Psoas muscle (tissue), 8 donors: ENCODE measurements around the gene ELOA. TPM values are rescaled to one million over a fixed set of nuclear protein-coding genes. Genes with fewer than 3 reads are reported as not detected.

ENCODE experiments used
- ATAC-seq, 4 donors: fragments of 200-7000 bp; cut with Tn5 transposase; one replicate each; pipeline ENCODE4 v1.9.1; 2020; ENCODE audit warnings: moderate library complexity in 3 of 4, mild to moderate bottlenecking in 2 of 4
- DNase-seq, 2 donors: peaks; one replicate each; pipeline ENCODE4 v3.0.0-alpha.2; 2020
- H3K27ac ChIP-seq: fragments of 200-600 bp; one replicate; pipeline ENCODE4 v1.8.0; 2022
- H3K27me3 ChIP-seq, 3 donors: fragments of 200-600 bp in 1 of 3; one replicate each; pipeline versions ENCODE4 v1.6.1 to v1.8.0; 2013 to 2022; ENCODE audit warnings: low read length in 2 of 3, mild to moderate bottlenecking in 2 of 3, moderate library complexity in 1 of 3; ENCODE audit not compliant: insufficient read depth in 3 of 3
- H3K36me3 ChIP-seq, 2 donors: fragments of 200-600 bp in 1 of 2; one replicate each; pipeline versions ENCODE4 v1.6.1 to v1.8.0; 2013 to 2022; ENCODE audit warnings: low read depth in 1 of 2, mild to moderate bottlenecking in 1 of 2, moderate library complexity in 1 of 2; ENCODE audit not compliant: insufficient read depth in 1 of 2
- H3K4me1 ChIP-seq: fragments of 200-600 bp; one replicate; pipeline ENCODE4 v1.8.0; 2022
- H3K4me3 ChIP-seq: fragments of 200-600 bp; one replicate; pipeline ENCODE4 v1.8.0; 2022; ENCODE audit warnings: mild to moderate bottlenecking
- H3K9me3 ChIP-seq: fragments of 200-600 bp; one replicate; pipeline ENCODE4 v1.8.0; 2022
- WGBS, 3 donors: extraction: QIAGEN DNeasy Blood & Tissue Kit; methylation state at CpG; one replicate each; pipeline versions ENCODE4 v1.1.6 to v1.1.7; 2013; 5-methylcytosine and 5-hydroxymethylcytosine counted together
- intact Hi-C, 2 donors: fragments of 100-400 bp; cut with DNase I; formaldehyde crosslinking; loops; one replicate each; pipeline versions ENCODE4 v1.11.0 to v1.14.2; 2022
- polyA plus RNA-seq, 3 donors: library from polyadenylated mRNA; stranded (reverse); fragments of 200-250 nt; gene quantifications; one replicate each; pipeline ENCODE4 v1.2.3, GENCODE V29; 2013
- total RNA-seq, 4 donors: library from RNA; stranded (reverse); fragmentation: NEBNext Ultra II Directional in 2 of 4; extraction: Animal tissue kit (Norgen Biotek cat#: 25700) in 2 of 4; gene quantifications; one replicate each; pipeline versions ENCODE4 v1.2.1 to v1.2.4, GENCODE V29; 2021 to 2023
- TF ChIP-seq, protein P1 (sequence below): fragments of 200-600 bp; IDR thresholded peaks from one replicate; pipeline ENCODE4 v1.8.0; 2022; ENCODE audit warnings: antibody characterized with exemption
- donor health status: healthy with polysubstance abuse.
- donor health status: DM: no; HTN: no; CAD: no; lungs with moderate emphysema.
- donor health status: Bipolar disorder and iron deficiency.
- donor health status: healthy.
- donor health status: DM: yes; HTN: yes; CAD: no.
- donor health status: DM: no; HTN: no; CAD: no.
- donor health status: DM: no; HTN: no; CAD: no.
- donor health status: DM: yes; HTN: yes; CAD: no.

Gene ELOA
- total and polyA plus RNA-seq, 7 donors, result 19.8 to 68.9 (median 50.5) TPM

GRCh38 chr1:23806280-23806679, 63.0 kb downstream of the ELOA start:
- DNase-seq (no peak), ATAC-seq (no peak)
- WGBS, 3 donors, result 79 to 88% (median 87%) methylated on average over 6 of the region's 6 CpGs
- H3K4me1 ChIP-seq, result no peaks in the 10 kb centered on the region
- TF ChIP-seq, protein P1, sequence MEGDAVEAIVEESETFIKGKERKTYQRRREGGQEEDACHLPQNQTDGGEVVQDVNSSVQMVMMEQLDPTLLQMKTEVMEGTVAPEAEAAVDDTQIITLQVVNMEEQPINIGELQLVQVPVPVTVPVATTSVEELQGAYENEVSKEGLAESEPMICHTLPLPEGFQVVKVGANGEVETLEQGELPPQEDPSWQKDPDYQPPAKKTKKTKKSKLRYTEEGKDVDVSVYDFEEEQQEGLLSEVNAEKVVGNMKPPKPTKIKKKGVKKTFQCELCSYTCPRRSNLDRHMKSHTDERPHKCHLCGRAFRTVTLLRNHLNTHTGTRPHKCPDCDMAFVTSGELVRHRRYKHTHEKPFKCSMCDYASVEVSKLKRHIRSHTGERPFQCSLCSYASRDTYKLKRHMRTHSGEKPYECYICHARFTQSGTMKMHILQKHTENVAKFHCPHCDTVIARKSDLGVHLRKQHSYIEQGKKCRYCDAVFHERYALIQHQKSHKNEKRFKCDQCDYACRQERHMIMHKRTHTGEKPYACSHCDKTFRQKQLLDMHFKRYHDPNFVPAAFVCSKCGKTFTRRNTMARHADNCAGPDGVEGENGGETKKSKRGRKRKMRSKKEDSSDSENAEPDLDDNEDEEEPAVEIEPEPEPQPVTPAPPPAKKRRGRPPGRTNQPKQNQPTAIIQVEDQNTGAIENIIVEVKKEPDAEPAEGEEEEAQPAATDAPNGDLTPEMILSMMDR, result no peak
- H3K4me3 ChIP-seq, result no peak overlapping the region
- H3K27me3 ChIP-seq, result no peaks in the 10 kb centered on the region
- intact Hi-C loops, result no loop called here
- H3K9me3 ChIP-seq, result no peaks in the 10 kb centered on the region
- H3K36me3 ChIP-seq, result peaks cover 0 to 56% of the 10 kb centered on the region in 2 donors
- no peak overlapping the region for H3K27ac ChIP-seq

GRCh38 chr1:23807453-23807852, 64.2 kb downstream of the ELOA start:
- TF ChIP-seq, protein P1, result no peak
- no peaks in the 10 kb centered on the region for H3K9me3 ChIP-seq
- H3K36me3 ChIP-seq, result peaks cover 0 to 62% of the 10 kb centered on the region in 2 donors
- no peak overlapping the region for H3K27ac ChIP-seq
- WGBS, 3 donors, result 40 to 54% (median 41%) methylated on average over 3 of the region's 3 CpGs
- DNase-seq, result no peak
- no peaks in the 10 kb centered on the region for H3K27me3 ChIP-seq
- ATAC-seq, result no peak
- H3K4me1 ChIP-seq, result no peaks in the 10 kb centered on the region
- intact Hi-C loops, result no loop called here
- no peak overlapping the region for H3K4me3 ChIP-seq

GRCh38 chr1:23809751-23810171, 66.5 kb downstream of the ELOA start:
- peak; percentile 88 to 97 (median 90) for ATAC-seq
- TF ChIP-seq, protein P1, result peak; percentile 78
- no peaks in the 10 kb centered on the region for H3K27me3 ChIP-seq
- intact Hi-C loops, result loop anchor here (2.0 to 5.0 kb wide), 4 partner anchors 45 to 108 kb away; partner anchors contain the start of gene FUCA1 (in 2 of the 2)
- WGBS, 3 donors, result 15 to 27% (median 18%) methylated on average over 6 of the region's 6 CpGs
- peaks cover 3 to 64% of the 10 kb centered on the region in 2 donors for H3K36me3 ChIP-seq
- no peak overlapping the region for H3K27ac ChIP-seq
- no peaks in the 10 kb centered on the region for H3K4me1 ChIP-seq
- H3K9me3 ChIP-seq, result no peaks in the 10 kb centered on the region
- peak; percentile 76 to 87 for DNase-seq
- H3K4me3 ChIP-seq, result no peak overlapping the region

- Histone ChIP-seq H3K4me1 (no peaks in the 10 kb centered on the region), H3K36me3 (peaks cover 3 to 67% of the 10 kb centered on the region in 2 donors), H3K27ac (no peak overlapping the region), H3K27me3 (no peaks in the 10 kb centered on the region), H3K4me3 (no peak overlapping the region), H3K9me3 (no peaks in the 10 kb centered on the region)
- WGBS, 3 donors, result 52 to 72% (median 72%) methylated on average over 3 of the region's 3 CpGs
- intact Hi-C loops, result loop anchor here (2.0 to 5.0 kb wide), 4 partner anchors 44 to 106 kb away; partner anchors contain the start of gene FUCA1 (in 2 of the 2)
- DNase-seq (peak in 1 of 2 donors; percentile 56), ATAC-seq (peak; percentile 53 to 76 (median 64))
- TF ChIP-seq, protein P1, result peak; percentile 54
Observed at GRCh38 chr1:23810818-23811540, 67.7 kb downstream of the ELOA start.

Other genes with a start within 250 kb of the ELOA start
- gene E2F2, start 212.2 kb upstream of the ELOA start, total RNA-seq, result under 1 TPM in 3 of 4 donors, not detected in 1; 0.06 to 0.32 (median 0.17) TPM
- gene E2F2, start 212.2 kb upstream of the ELOA start, polyA plus RNA-seq, result under 1 TPM in 2 of 3 donors, not detected in 1; 0.03 to 0.05 TPM
- 10 to 100 TPM; 17.8 to 97.3 (median 81.2) TPM for gene ID3, start 184.0 kb upstream of the ELOA start, total RNA-seq
- gene ID3, start 184.0 kb upstream of the ELOA start, polyA plus RNA-seq, result 100 to 1,000 TPM in 1 of 3 donors, 10 to 100 TPM in 2; 26.8 to 126 (median 33.7) TPM
- 100 to 1,000 TPM; 486 to 688 (median 592) TPM for gene RPL11, start 51.7 kb upstream of the ELOA start, total RNA-seq
- 1,000 to 10,000 TPM in 2 of 3 donors, 100 to 1,000 TPM in 1; 842 to 1,926 (median 1,102) TPM for gene RPL11, start 51.7 kb upstream of the ELOA start, polyA plus RNA-seq
- 10 to 100 TPM; 53.4 to 72.1 (median 63.4) TPM for gene PITHD1, start 34.9 kb downstream of the ELOA start, total RNA-seq
- gene PITHD1, start 34.9 kb downstream of the ELOA start, polyA plus RNA-seq, result 100 to 1,000 TPM in 2 of 3 donors, 10 to 100 TPM in 1; 45.2 to 162 (median 116) TPM
- 10 to 100 TPM; 24.0 to 35.2 (median 28.6) TPM for gene LYPLA2, start 47.7 kb downstream of the ELOA start, total RNA-seq
- 10 to 100 TPM; 37.0 to 97.6 (median 43.3) TPM for gene LYPLA2, start 47.7 kb downstream of the ELOA start, polyA plus RNA-seq
- gene GALE, start 57.3 kb downstream of the ELOA start, total RNA-seq, result 1 to 10 TPM; 6.4 to 7.7 (median 6.9) TPM
- 10 to 100 TPM in 2 of 3 donors, 1 to 10 TPM in 1; 8.5 to 69.9 (median 11.2) TPM for gene GALE, start 57.3 kb downstream of the ELOA start, polyA plus RNA-seq
- 10 to 100 TPM; 27.2 to 55.4 (median 35.4) TPM for gene HMGCL, start 82.0 kb downstream of the ELOA start, total RNA-seq
- 10 to 100 TPM; 19.6 to 38.4 (median 25.0) TPM for gene HMGCL, start 82.0 kb downstream of the ELOA start, polyA plus RNA-seq
- gene FUCA1, start 124.8 kb downstream of the ELOA start, total RNA-seq, result 10 to 100 TPM in 1 of 4 donors, 1 to 10 TPM in 3; 8.2 to 12.5 (median 8.8) TPM
- 10 to 100 TPM in 1 of 3 donors, 1 to 10 TPM in 2; 5.9 to 17.3 (median 9.2) TPM for gene FUCA1, start 124.8 kb downstream of the ELOA start, polyA plus RNA-seq
- under 1 TPM in 1 of 4 donors, not detected in 3; 0.08 TPM for gene CNR2, start 169.9 kb downstream of the ELOA start, total RNA-seq
- gene CNR2, start 169.9 kb downstream of the ELOA start, polyA plus RNA-seq, result under 1 TPM in 2 of 3 donors, not detected in 1; 0.01 to 0.13 TPM
- 10 to 100 TPM; 56.7 to 63.1 (median 60.0) TPM for gene PNRC2, start 216.4 kb downstream of the ELOA start, total RNA-seq
- 100 to 1,000 TPM in 1 of 3 donors, 10 to 100 TPM in 2; 39.5 to 179 (median 74.0) TPM for gene PNRC2, start 216.4 kb downstream of the ELOA start, polyA plus RNA-seq
- gene SRSF10, start 236.9 kb downstream of the ELOA start, total RNA-seq, result 10 to 100 TPM; 29.5 to 54.0 (median 46.7) TPM
- gene SRSF10, start 236.9 kb downstream of the ELOA start, polyA plus RNA-seq, result 10 to 100 TPM; 28.8 to 56.6 (median 42.0) TPM